ENCODE results near the gene SULT1C3.
A peak's percentile ranks its signal among the peaks of the same experiment; 100 is the strongest.

SULT1C3 gene

GRCh38 chr2:108270346-108270745, 30.6 kb downstream of the SULT1C3 start:
- no peak for DNase-seq
- Histone ChIP-seq H3K36me3 (no peaks in the 10 kb centered on the region), H3K27ac (no peak overlapping the region), H3K27me3 (no peaks in the 10 kb centered on the region), H3K4me3 (no peak overlapping the region), H3K9me3 (no peaks in the 10 kb centered on the region), H3K4me1 (peaks cover 0 to 24% (median 0%) of the 10 kb centered on the region in 4 donors)
- intact Hi-C loops (cut with DNase I; ENCODE audit: low total_unique reads): no loop called here
- no peak for TF ChIP-seq CTCF (IDR thresholded peaks at IDR 0.05)

DNA sequence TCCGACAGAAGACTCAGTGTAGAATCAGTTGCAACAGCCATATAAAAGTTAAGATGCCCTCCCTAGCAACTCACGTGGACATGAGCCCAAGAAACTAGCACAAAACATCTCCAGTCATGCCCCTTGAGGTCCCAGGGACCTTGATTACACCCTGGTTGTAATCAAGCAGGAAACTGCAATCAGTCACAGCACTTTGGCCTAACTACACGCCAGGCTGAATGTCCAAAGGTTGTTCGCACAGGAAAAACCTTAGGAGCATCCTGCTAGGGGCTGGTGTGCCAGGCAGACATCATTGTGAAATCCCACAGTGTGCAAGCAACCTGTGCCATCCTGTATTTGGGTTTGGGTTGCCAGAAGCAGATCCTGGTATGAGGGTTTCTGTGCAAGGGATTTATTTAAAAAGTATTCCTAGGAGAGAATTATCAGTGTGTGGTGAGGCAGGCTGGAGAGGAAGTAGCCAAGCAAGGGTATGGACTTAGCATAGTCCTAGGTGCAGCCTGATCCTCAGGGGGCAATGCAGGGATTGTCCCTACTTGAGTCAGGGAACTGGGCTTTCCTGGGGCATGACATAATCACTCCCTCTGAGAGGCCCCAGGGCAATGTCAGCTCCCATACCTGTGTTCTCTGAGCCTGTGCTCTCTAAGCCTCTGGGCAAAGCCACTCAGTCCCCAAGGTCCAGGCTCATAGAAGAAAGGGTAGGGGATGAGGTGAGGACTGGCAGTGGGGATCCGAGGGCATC, 31.2 kb downstream of the SULT1C3 start:
- Histone ChIP-seq H3K9me3 (no peaks in the 10 kb centered on the region), H3K36me3 (no peaks in the 10 kb centered on the region), H3K27me3 (no peaks in the 10 kb centered on the region), H3K4me3 (no peak overlapping the region), H3K27ac (peak overlapping the region; percentile 42 to 57), H3K4me1 (peaks cover 0 to 24% (median 0%) of the 10 kb centered on the region in 4 donors)
- TF ChIP-seq CTCF (IDR thresholded peaks at IDR 0.05): no peak
- intact Hi-C loops (cut with DNase I; ENCODE audit: low total_unique reads): no loop called here
- no peak for DNase-seq

DNA sequence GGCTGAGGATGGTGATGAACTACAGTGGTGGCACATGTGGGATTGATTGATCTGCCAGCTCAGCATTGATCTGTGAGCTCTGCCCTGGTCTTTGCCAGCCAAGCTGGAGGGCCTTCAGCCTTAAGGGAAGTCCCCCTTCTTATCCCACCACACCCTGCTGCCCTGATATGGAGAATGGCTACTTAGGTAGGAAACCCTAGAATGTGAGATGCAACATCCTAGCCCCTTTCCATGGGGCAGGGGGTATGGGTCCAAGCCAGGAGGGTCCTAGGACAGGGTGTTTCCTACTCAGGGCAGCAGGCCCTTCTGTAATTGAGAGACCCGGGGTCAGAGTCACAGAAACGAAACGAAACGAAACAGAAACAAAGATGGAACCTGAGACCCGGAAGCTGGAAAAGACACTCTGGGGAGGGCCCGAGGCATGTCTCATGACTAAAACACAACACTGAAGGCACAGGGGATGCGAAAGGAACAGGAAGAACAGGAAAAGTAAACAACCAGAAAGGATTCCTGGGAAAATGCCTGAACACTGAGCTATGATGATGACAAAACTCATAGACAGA, 32.0 kb downstream of the SULT1C3 start:
- TF ChIP-seq CTCF (IDR thresholded peaks at IDR 0.05): no peak
- no peaks in the 10 kb centered on the region for H3K36me3 ChIP-seq
- H3K27ac ChIP-seq: peak overlapping the region; percentile 42 to 57
- H3K27me3 ChIP-seq: no peaks in the 10 kb centered on the region
- H3K4me3 ChIP-seq: peak overlapping the region; percentile 25 to 32
- peak; percentile 38 to 44 for DNase-seq
- peaks cover 0 to 24% (median 0%) of the 10 kb centered on the region in 4 donors for H3K4me1 ChIP-seq
- no peaks in the 10 kb centered on the region for H3K9me3 ChIP-seq
- intact Hi-C loops (cut with DNase I; ENCODE audit: low total_unique reads): no loop called here

GRCh38 chr2:108278631-108279030, 38.9 kb downstream of the SULT1C3 start:
- H3K4me3 ChIP-seq: no peak overlapping the region
- H3K4me1 ChIP-seq: no peaks in the 10 kb centered on the region
- intact Hi-C loops (cut with DNase I; ENCODE audit: low total_unique reads): no loop called here
- no peaks in the 10 kb centered on the region for H3K9me3 ChIP-seq
- no peaks in the 10 kb centered on the region for H3K36me3 ChIP-seq
- no peak for DNase-seq
- H3K27ac ChIP-seq: no peak overlapping the region
- TF ChIP-seq CTCF (IDR thresholded peaks at IDR 0.05): no peak
- H3K27me3 ChIP-seq: no peaks in the 10 kb centered on the region

DNA sequence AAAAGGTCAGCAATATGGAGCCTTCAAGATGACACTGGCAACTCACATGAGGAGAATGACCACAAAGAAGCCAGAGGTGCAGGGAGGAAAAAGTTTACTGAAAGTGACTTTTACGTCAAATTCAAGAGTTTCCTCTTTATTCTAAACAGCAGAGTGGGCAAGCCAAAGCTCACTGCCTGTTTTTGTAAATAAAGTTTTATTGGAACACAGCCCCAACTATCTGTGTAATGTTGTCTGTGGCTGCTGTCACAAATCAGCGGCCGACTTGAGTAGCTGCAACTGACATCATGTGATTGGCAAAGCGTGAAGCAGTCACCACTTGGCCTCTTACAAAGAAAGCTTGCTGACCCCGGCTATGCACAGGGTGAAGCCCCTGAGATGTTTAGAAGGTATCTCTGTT, 39.7 kb downstream of the SULT1C3 start:
- H3K4me3 ChIP-seq: no peak overlapping the region
- no peak for TF ChIP-seq CTCF (IDR thresholded peaks at IDR 0.05)
- H3K27me3 ChIP-seq: no peaks in the 10 kb centered on the region
- DNase-seq: no peak
- no peaks in the 10 kb centered on the region for H3K4me1 ChIP-seq
- no peaks in the 10 kb centered on the region for H3K9me3 ChIP-seq
- intact Hi-C loops (cut with DNase I; ENCODE audit: low total_unique reads): no loop called here
- no peak overlapping the region for H3K27ac ChIP-seq
- H3K36me3 ChIP-seq: no peaks in the 10 kb centered on the region
